GM13977 (cell line): ENCODE measurements around the gene ADCY7.

Source experiments
- DNase-seq: peaks from one replicate; pipeline ENCODE4 v3.0.0; 2012; ENCODE audit warnings: low spot score
- CTCF ChIP-seq: IDR thresholded peaks from 2 replicates; pipeline ENCODE4 v1.5.1; 2012; ENCODE audit warnings: mild to moderate bottlenecking, control low read depth; ENCODE audit not compliant: insufficient read depth; ENCODE audit errors: extremely low read depth, missing control alignments
- in situ Hi-C: fragments of 300-500 bp; cut with MboI; formaldehyde crosslinking; loops from one replicate; pipeline ENCODE4 v1.12.0; 2022; ENCODE audit warnings: low sequenced_read_pairs, low pct_unique_long_range_greater_than_20kb, mixed read lengths, inconsistent platforms; ENCODE audit not compliant: unreplicated experiment

ADCY7 gene

GRCh38 chr16:50275428-50276325 is 9.3 kb downstream of the ADCY7 start:
- TF ChIP-seq CTCF, result no peak
- in situ Hi-C loops, result no loop called here
- no peak for DNase-seq

DNA sequence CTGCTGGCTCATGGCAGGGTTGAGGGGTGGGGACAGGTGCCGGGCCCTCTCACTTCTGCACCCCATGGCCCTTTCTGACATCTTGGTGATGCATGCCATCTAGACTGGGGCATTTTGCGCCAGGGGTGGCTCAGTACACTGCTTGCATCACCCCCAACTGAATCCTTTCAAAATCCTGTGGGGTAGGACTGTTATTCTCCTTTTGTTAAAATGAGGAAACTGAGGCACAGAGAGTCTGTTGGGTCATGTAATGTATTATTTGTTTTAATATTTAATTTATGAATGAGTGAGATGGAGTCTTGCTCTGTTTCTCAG is 9.9 kb downstream of the ADCY7 start:
- TF ChIP-seq CTCF, result no peak

GRCh38 chr16:50276801-50277555 is 10.6 kb downstream of the ADCY7 start:
- no peak for DNase-seq

More for the DNA sequence above, 9.9 kb downstream of the ADCY7 start:
- DNase-seq, result no peak
- in situ Hi-C loops, result no loop called here

GRCh38 chr16:50278251-50278650 is 11.9 kb downstream of the ADCY7 start:
- no peak for TF ChIP-seq CTCF
- DNase-seq, result no peak
- in situ Hi-C loops, result no loop called here

More at GRCh38 chr16:50276801-50277555, 10.6 kb downstream of the ADCY7 start:
- in situ Hi-C loops, result no loop called here
- no peak for TF ChIP-seq CTCF

DNA sequence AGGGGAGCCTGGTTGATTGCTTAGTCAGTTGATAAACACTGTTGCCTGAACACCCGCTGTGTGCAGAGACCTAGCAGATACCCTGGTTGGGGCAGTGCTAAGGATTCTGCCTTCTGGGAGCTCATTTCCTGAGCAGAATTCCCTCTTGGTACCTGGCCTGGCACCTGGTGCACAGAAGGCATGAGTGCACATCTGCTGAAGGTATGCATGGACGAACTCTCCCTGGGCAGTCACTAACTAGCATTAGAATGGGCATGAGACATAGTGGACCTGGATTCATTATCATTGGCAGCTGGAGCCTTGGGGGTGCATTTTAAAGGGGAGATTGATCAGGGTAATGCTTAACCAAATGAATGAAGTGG is 13.1 kb downstream of the ADCY7 start:
- TF ChIP-seq CTCF, result no peak
- DNase-seq, result no peak
- in situ Hi-C loops, result no loop called here

DNA sequence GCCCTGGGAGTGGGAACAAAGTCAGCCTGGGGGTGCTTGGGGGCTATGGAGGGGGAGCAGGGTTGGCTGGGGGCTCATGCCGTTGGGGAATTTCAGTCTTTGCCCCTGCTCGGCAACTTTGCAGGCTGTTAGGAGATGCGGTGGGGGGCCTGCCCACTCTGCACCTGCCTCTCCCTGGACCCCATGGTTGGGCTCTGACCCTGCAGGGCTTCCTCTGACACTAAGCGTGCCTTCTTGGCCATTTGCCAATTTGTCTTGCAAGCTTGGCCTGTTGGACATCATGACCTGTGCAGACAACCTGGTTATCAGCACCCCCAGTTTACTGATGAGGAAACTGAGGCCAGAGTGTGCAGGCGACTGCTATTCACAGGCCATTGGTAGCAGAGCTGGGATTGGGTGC is 14.6 kb downstream of the ADCY7 start:
- DNase-seq, result no peak
- TF ChIP-seq CTCF, result no peak
- in situ Hi-C loops, result no loop called here
